HG03575 (cell line): Measurements from ENCODE around the gene ITSN2.
"Not testable (repeated sequence)": the region's sequence is repeated elsewhere in the genome, so short reads cannot be mapped to it uniquely, and the experiment has no call there.

Source experiments
- ATAC-seq: cut with Tn5 transposase; IDR thresholded peaks from one replicate; pipeline ENCODE4 v1.9.1; 2021; ENCODE audit not compliant: unreplicated experiment, insufficient number of reproducible peaks, low FRiP score; ENCODE audit errors: extremely low read depth

Gene ITSN2

GRCh38 chr2:24342110-24342910 is 18.0 kb downstream of the ITSN2 start:
- peak; percentile 42 for ATAC-seq

- ATAC-seq: no peak
Measured at GRCh38 chr2:24339856-24340262, 20.5 kb downstream of the ITSN2 start.

- not testable (repeated sequence) for ATAC-seq
Measured at GRCh38 chr2:24339098-24339497, 21.2 kb downstream of the ITSN2 start.

DNA sequence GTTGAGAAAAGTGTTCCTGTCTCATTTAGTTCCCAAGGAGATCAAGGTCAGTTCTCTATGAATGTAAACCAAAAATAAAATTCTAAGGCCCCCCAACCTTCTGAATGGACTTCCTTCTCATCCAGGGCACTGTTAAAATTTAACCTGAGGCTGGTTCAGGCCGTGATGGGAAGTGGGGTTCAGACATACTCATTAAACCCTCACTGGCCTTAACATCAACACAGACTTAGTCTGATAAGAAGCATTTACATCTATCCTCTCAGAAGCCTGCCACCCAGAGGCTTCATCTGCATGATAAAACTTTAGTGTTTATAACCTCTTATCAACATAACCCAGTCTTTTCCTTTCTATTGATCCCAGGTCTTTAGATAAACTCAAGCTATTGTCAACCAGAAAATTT is 22.4 kb downstream of the ITSN2 start:
- ATAC-seq: no peak

DNA sequence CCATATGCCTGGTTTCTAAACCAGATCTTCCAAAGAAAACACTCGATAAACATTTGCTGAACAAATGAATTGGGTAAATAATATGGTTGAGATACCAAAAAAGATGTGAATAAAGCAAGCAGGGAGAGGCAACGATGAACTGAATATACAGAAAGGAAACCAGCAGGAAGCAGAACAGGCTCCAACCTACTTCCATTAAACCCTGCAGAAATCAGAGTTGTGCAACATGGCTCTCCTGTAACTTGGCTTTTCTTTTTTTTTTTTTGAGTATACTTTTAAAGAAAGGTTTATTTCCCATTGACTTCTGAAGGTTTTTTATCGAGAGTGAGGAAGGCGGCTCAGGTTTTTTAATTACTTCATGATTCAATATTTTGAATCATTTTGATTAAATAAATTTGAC is 23.5 kb downstream of the ITSN2 start:
- ATAC-seq: no peak

GRCh38 chr2:24334245-24334633 is 26.1 kb downstream of the ITSN2 start:
- no peak for ATAC-seq

GRCh38 chr2:24332791-24333540 is 27.4 kb downstream of the ITSN2 start:
- no peak for ATAC-seq

DNA sequence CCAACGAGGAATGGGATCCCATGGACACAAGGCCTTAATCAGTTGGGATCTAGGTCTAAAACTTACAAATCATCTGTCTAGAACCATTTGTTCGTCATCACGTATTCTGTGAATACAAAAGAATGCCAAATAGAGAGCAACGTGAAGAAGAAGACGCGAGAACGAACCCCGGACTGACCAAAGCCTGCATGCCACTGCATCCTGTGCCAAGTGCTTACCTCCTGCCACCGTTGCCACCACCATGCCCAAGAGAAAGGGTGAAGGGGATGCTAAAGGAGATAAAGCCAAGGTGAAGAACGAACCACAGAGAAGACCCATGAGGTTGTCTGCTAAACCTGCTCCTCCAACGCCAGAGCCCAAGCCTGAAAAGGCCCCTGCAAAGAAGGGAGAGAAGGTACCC is 30.2 kb downstream of the ITSN2 start:
- no peak for ATAC-seq

GRCh38 chr2:24329700-24330099 is 30.6 kb downstream of the ITSN2 start:
- no peak for ATAC-seq

DNA sequence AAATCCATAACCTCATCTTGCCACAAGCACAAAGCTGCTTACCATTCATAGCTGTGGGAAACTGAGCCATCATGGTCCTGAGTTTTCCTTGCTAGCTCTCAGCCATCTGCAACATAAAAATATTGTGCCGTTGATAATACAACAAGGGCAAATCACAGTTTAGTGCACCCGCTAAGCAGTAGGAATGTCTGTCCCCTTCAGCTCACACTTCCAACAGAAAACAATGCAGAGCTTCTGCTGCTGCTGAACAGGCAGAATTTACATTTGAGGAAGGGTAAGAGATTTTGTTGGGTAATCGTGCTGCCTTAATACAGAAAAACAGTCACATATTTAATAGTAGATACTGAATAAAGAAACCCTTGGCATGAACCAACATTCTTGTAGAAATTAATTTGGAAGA is 32.3 kb downstream of the ITSN2 start:
- no peak for ATAC-seq

GRCh38 chr2:24317491-24317920 is 42.8 kb downstream of the ITSN2 start:
- ATAC-seq: no peak

GRCh38 chr2:24315669-24316068 is 44.7 kb downstream of the ITSN2 start:
- ATAC-seq: peak; percentile 61

DNA sequence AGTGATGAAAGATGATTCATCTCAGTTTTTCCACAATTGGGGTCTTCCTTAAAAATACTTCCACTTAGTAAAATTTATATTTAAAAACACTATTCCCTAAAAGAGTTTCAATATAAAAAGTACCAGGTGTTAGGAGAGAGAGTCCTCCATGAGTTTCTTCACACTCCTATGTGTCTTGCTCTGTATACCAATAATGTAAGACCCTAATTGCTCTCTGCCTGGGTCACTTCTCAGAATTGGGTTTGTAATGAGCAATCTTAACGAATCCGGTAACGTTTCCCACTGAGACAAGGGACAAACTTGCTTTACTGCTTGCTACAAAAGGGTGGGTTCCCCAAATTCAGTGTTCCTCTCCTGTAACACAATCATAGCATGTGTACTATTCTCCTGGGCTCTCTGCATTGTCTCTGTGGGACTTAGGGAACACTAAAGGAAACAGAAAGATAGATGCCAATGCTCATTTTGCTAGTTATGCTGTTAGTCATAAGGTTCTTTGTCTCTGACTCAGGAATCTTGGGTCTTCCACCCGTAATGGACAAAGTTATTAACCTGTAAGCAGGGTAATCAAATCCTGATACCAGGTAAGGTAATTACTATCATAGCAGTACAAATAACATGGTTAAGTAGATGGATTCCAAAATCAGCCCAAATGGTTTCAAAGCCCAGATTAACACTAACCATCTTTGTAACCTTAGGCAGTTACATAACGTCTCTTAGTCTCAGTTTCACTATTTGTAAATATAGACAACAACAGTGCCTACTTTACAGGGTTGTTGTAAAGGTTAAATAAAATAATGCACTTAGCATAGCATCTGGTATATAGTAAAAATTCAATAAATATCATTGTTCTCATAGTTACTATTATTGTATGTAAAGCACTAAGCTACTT is 46.3 kb downstream of the ITSN2 start:
- no peak for ATAC-seq

DNA sequence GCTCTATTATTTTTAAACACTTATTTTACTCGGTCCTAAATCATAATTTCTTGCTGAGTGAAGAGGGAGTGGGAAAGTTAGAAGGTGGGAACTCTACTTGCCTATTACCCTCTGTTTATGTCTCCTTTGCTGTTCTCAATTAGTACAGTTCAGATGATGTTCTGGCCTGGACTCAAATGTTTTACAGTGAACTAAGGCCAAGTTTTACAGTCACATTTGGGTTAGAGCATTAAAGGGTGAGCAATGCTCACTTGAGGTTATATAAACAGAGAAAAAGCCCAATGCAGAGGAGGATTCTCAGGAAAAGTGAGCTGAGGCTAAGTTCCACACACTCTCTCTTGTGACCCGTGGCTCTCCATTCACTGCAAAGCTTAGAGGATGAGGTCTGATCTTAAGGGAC is 52.4 kb downstream of the ITSN2 start:
- ATAC-seq: no peak

- ATAC-seq: no peak
Measured at GRCh38 chr2:24304631-24305030, 55.7 kb downstream of the ITSN2 start.

DNA sequence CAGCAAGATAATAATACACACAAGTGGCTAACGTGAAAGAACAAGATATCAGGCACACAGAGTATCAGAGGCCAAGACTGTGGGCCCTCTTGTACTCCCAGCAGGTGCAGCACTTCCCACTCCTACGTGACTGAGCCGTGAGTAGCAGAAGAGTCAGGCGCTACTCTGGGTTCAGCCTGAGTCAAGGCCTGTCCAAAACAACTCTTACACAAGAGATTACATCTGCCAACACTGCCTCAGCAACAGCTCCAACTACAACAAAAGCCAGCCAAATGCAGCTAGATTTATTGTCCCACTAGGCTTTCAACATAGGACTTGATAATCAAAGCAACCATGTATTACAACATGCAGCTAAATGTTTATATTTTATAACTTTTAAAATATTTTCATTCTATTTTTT is 56.2 kb downstream of the ITSN2 start:
- no peak for ATAC-seq

DNA sequence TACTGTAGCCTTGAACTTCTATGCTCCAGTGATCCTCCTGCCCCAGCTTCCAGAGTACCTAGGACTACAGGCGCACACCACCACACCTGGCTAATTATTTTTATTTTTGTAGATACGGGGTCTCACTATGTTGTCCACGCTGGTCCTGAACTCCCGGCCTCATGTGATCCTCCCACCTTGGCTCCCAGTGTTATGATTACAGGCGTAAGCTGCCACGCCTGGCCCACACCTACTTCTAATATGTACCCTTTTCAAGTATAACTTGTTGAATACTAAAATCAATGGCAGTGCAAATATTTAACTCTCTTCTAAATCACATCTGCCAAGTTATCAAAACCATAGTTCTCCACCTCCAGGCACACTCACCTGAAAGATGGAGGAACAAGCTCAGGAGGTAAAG is 58.7 kb downstream of the ITSN2 start:
- no peak for ATAC-seq

- ATAC-seq: no peak
Measured at GRCh38 chr2:24297663-24298062, 62.7 kb downstream of the ITSN2 start.

- ATAC-seq: no peak
Measured at GRCh38 chr2:24287171-24287570, 73.2 kb downstream of the ITSN2 start.
